DND-41 (cell line): ENCODE measurements around the gene PPIP5K2.

ENCODE experiments used
- ATAC-seq: fragments of 200-7000 bp; cut with Tn5 transposase; 3 replicates; pipeline ENCODE4 v1.9.1; 2021; ENCODE audit warnings: low read depth; ENCODE audit not compliant: insufficient read depth
- DNase-seq: peaks from one replicate; pipeline ENCODE4 v3.0.0-alpha.2; 2020
- H2AFZ ChIP-seq: 2 replicates; pipeline ENCODE4 v1.6.0; 2012; ENCODE audit warnings: low read depth, low read length
- H3K27ac ChIP-seq: 2 replicates; pipeline ENCODE4 v1.5.1; 2012; ENCODE audit warnings: low read length, inconsistent platforms
- H3K27me3 ChIP-seq: fragments of 200-600 bp; sonication (generic); 2 replicates; pipeline ENCODE4 v1.6.0; 2012; ENCODE audit warnings: low read length, mild to moderate bottlenecking, inconsistent platforms; ENCODE audit not compliant: insufficient read depth, poor library complexity
- H3K36me3 ChIP-seq: 2 replicates; pipeline ENCODE4 v1.5.1; 2012; ENCODE audit warnings: low read length, inconsistent platforms; ENCODE audit not compliant: insufficient read depth
- H3K4me1 ChIP-seq: 2 replicates; pipeline ENCODE4 v1.5.1; 2012; ENCODE audit warnings: mild to moderate bottlenecking, low read length; ENCODE audit not compliant: insufficient read depth
- H3K4me2 ChIP-seq: 2 replicates; pipeline ENCODE4 v1.6.0; 2012; ENCODE audit warnings: mild to moderate bottlenecking, moderate library complexity, low read length, inconsistent platforms; ENCODE audit not compliant: insufficient read depth
- H3K4me3 ChIP-seq, 2 experiments: fragments of 200-600 bp in 1 of 2; shearing (Covaris generic) in 1 of 2; 2 replicates each; pipeline ENCODE4 v1.5.1; 2012 to 2016; ENCODE audit warnings: inconsistent platforms in 2 of 2, low read length in 2 of 2, mild to moderate bottlenecking in 2 of 2, low read depth in 1 of 2, moderate library complexity in 1 of 2
- H3K79me2 ChIP-seq: 2 replicates; pipeline ENCODE4 v1.6.0; 2012; ENCODE audit warnings: low read length, inconsistent platforms; ENCODE audit not compliant: insufficient read depth
- H3K9ac ChIP-seq: 2 replicates; pipeline ENCODE4 v1.6.0; 2012; ENCODE audit warnings: low read depth, mild to moderate bottlenecking, inconsistent platforms, low read length, moderate library complexity
- H3K9me3 ChIP-seq: 2 replicates; pipeline ENCODE4 v1.5.1; 2012; ENCODE audit warnings: low read length, moderate library complexity, mild to moderate bottlenecking, inconsistent platforms; ENCODE audit not compliant: insufficient read depth, severe bottlenecking
- H4K20me1 ChIP-seq: 2 replicates; pipeline ENCODE4 v1.6.0; 2012; ENCODE audit warnings: low read length; ENCODE audit not compliant: insufficient read depth
- EZH2 ChIP-seq: IDR thresholded peaks from 3 replicates; pipeline ENCODE4 v1.6.1; 2012; ENCODE audit warnings: borderline replicate concordance, low read depth, mild to moderate bottlenecking, moderate library complexity, low read length, inconsistent platforms; ENCODE audit not compliant: severe bottlenecking
- TF ChIP-seq, protein P1 (sequence below): IDR thresholded peaks from 2 replicates; pipeline ENCODE4 v1.5.1; 2012; ENCODE audit warnings: borderline replicate concordance, low read length, moderate library complexity, mild to moderate bottlenecking; ENCODE audit not compliant: poor library complexity, severe bottlenecking; ENCODE audit errors: extremely low read depth

The PPIP5K2 gene

DNA sequence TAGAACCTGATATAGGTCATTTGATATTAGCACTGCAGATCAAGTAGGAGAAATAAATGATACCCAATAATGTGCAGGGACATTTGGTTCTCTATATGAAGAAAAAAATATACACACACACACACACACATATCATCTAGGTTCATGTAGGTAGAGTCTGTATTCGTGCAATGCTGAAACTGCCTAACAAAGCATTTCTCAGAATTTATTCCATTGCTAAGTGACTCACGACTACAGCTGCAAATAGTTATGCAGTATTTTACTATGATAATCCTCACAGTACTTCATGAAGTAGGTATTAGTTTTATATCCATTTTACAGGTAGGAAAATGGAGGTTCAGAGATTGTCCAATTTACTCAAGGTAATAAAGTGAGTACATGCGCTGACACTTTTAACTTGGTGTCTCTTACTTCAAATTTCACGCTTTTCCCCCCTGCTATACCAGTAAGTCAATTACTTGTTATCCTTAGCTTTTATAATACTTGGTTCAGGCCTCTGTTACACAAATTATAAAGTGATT, 2.6 kb upstream of the PPIP5K2 start:
- peaks cover 93% of the 10 kb centered on the region for H3K79me2 ChIP-seq
- peak overlapping the region in 1 of 2 experiments; percentile 98; a peak in 1 of 4 replicates for H3K4me3 ChIP-seq
- no peaks in the 10 kb centered on the region for H3K9me3 ChIP-seq
- peak overlapping the region; percentile 70 for H3K4me2 ChIP-seq
- no peaks in the 10 kb centered on the region for H3K27me3 ChIP-seq
- H3K27ac ChIP-seq = peak overlapping the region; percentile 24; the same call in 1 of the 2 replicates
- no peaks in the 10 kb centered on the region; the same call in 1 of the 2 replicates for H3K36me3 ChIP-seq
- no peak for DNase-seq
- H4K20me1 ChIP-seq = no peaks in the 10 kb centered on the region
- no peak for ATAC-seq
- no peak overlapping the region for H2AFZ ChIP-seq
- peak overlapping the region; percentile 93; the same call in 1 of the 2 replicates for H3K9ac ChIP-seq
- TF ChIP-seq, protein P1, sequence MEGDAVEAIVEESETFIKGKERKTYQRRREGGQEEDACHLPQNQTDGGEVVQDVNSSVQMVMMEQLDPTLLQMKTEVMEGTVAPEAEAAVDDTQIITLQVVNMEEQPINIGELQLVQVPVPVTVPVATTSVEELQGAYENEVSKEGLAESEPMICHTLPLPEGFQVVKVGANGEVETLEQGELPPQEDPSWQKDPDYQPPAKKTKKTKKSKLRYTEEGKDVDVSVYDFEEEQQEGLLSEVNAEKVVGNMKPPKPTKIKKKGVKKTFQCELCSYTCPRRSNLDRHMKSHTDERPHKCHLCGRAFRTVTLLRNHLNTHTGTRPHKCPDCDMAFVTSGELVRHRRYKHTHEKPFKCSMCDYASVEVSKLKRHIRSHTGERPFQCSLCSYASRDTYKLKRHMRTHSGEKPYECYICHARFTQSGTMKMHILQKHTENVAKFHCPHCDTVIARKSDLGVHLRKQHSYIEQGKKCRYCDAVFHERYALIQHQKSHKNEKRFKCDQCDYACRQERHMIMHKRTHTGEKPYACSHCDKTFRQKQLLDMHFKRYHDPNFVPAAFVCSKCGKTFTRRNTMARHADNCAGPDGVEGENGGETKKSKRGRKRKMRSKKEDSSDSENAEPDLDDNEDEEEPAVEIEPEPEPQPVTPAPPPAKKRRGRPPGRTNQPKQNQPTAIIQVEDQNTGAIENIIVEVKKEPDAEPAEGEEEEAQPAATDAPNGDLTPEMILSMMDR = no peak
- no peak for TF ChIP-seq EZH2
- peaks cover 43% of the 10 kb centered on the region for H3K4me1 ChIP-seq

DNA sequence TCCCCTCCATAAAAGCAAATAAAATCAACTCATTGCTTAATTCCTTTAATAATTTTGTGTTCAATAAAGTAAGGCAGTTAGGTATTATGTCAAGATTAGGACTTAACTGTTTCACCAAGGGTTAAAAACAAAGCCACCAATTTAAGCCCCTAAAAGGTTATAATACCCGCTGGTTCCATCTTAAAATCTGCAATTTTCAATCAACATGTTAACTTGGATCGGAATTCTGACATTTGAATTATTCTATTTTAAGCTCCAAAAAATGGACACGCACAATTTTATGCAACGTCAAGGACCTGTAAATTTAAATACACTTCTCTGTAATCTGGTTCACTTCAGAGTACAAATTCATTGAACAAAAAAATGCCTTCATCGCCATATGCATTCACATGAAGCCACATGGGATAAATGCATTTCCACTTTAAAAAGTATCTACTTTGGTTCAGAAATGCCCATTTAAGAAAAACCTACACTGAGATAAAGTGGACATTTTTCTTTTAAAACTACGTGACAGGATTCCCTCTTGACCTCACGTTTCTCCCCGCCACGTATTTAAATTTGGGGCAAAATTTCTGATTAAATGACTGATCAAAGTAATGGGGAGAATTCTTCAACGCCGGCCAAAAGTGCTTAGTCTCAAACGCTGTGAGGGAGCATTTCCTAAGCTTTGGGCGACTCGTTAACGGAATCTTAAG, 884 bp upstream of the PPIP5K2 start:
- no peaks in the 10 kb centered on the region for H4K20me1 ChIP-seq
- H3K4me1 ChIP-seq = peaks cover 46% of the 10 kb centered on the region
- H3K9ac ChIP-seq = peak overlapping the region; percentile 93
- no peak for ATAC-seq
- H3K36me3 ChIP-seq = no peaks in the 10 kb centered on the region; the same call in 1 of the 2 replicates
- H3K9me3 ChIP-seq = no peaks in the 10 kb centered on the region
- H3K4me2 ChIP-seq = peak overlapping the region; percentile 70
- peak overlapping the region; percentile 71 for H2AFZ ChIP-seq
- H3K27ac ChIP-seq = peak overlapping the region; percentile 98
- no peak for TF ChIP-seq EZH2
- TF ChIP-seq, protein P1 = no peak
- DNase-seq = no peak
- H3K79me2 ChIP-seq = peaks cover 93% of the 10 kb centered on the region
- H3K4me3 ChIP-seq = peak overlapping the region; percentile 73 to 98
- H3K27me3 ChIP-seq = no peaks in the 10 kb centered on the region

DNA sequence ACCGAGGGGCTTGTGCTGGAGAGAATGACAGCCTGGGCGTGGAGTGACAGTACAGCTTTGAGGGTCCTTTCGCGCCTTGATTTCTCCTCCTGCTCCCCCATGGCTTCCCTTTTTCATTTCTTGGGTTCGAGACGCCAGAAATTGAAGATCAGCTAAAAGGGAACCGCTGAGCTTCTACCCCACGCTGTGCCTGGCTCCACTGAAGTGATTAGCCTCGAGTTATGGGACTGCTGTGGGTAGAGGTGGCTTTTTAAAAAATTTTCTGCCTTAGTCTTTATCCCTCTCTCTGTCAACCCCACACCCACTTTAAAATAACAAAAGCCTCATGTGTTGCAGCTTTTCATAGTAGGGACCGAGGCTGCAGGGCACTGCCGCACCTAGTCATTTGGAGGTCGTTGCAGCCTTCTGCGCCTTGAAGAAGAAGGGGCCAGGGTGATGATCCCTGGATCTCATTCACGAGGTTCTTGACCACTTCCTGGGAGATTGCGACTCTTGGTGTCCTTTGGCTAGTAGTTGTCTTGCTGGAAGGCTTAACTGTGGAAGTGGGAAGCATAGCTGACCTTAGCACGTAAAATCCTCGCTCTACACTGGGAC, 603 bp downstream of the PPIP5K2 start:
- Histone ChIP-seq H3K9me3 (no peaks in the 10 kb centered on the region), H2AFZ (peak overlapping the region; percentile 92), H4K20me1 (no peaks in the 10 kb centered on the region), H3K27ac (peak overlapping the region; percentile 98), H3K4me1 (peaks cover 46% of the 10 kb centered on the region), H3K36me3 (no peaks in the 10 kb centered on the region; the same call in 1 of the 2 replicates), H3K79me2 (peaks cover 87% of the 10 kb centered on the region), H3K4me2 (peak overlapping the region; percentile 96), H3K9ac (peak overlapping the region; percentile 93), H3K27me3 (no peaks in the 10 kb centered on the region), H3K4me3 (peak overlapping the region; percentile 73 to 98)
- TF ChIP-seq EZH2 = no peak
- TF ChIP-seq, protein P1 = no peak
- ATAC-seq = no peak
- DNase-seq = peak; percentile 13
